K562 (cell line): ENCODE results near the gene ARL5C. TPM values are rescaled to one million over a fixed set of nuclear protein-coding genes. Genes with fewer than 3 reads are reported as not detected.

Experiments used
- DDX20 ChIP-seq: fragments of 450-650 bp; IDR thresholded peaks from 2 replicates; pipeline ENCODE4 v1.6.1; 2016; ENCODE audit warnings: missing genetic modification characterization, low read depth, mild to moderate bottlenecking, missing compliant biosample characterization, moderate library complexity
- E2F3 ChIP-seq: fragments of 250-450 bp; sonication (Bioruptor Pico); IDR thresholded peaks from 2 replicates; pipeline ENCODE4 v1.4.0; 2020; ENCODE audit warnings: mild to moderate bottlenecking
- EHMT2 ChIP-seq: fragments of 450-650 bp; IDR thresholded peaks from 2 replicates; pipeline ENCODE4 v1.6.1; 2018; ENCODE audit warnings: antibody characterized with exemption
- EZH2 ChIP-seq: IDR thresholded peaks from 2 replicates; pipeline ENCODE4 v1.6.1; 2012; ENCODE audit warnings: low read depth, mild to moderate bottlenecking, inconsistent platforms, low read length, borderline replicate concordance
- GATAD2B ChIP-seq: fragments of 450-650 bp; IDR thresholded peaks from 2 replicates; pipeline ENCODE4 v1.6.1; 2017; ENCODE audit warnings: mild to moderate bottlenecking, borderline replicate concordance
- HMGN3 ChIP-seq: IDR thresholded peaks from 2 replicates; pipeline ENCODE4 v1.6.1; 2011; ENCODE audit warnings: borderline replicate concordance, low read depth, mild to moderate bottlenecking, mixed read lengths, low read length; ENCODE audit not compliant: insufficient read length; ENCODE audit errors: extremely low read depth
- HNRNPL ChIP-seq: fragments of 200-400 bp; formaldehyde crosslinking; IDR thresholded peaks from 2 replicates; pipeline ENCODE4 v1.6.1; 2017; ENCODE audit warnings: low read depth, mild to moderate bottlenecking, low read length
- HOXB6 ChIP-seq: fragments of 250-450 bp; sonication (Bioruptor Pico); IDR thresholded peaks from 2 replicates; pipeline ENCODE4 v1.5.1; 2022; ENCODE audit warnings: mild to moderate bottlenecking, borderline replicate concordance
- NFE2 ChIP-seq: IDR thresholded peaks from 2 replicates; pipeline ENCODE4 v1.6.1; 2014; ENCODE audit warnings: antibody characterized with exemption, low read depth
- POLR2AphosphoS2 ChIP-seq: IDR thresholded peaks from 2 replicates; pipeline ENCODE4 v1.6.1; 2012; ENCODE audit warnings: low read length, improper control_type of control experiment
- SAFB ChIP-seq: fragments of 200-400 bp; formaldehyde crosslinking; IDR thresholded peaks from 2 replicates; pipeline ENCODE4 v1.6.1; 2017; ENCODE audit warnings: low read depth, low read length, borderline replicate concordance
- ZBTB7A ChIP-seq: IDR thresholded peaks from 2 replicates; pipeline ENCODE4 v1.6.1; 2011; ENCODE audit warnings: low read depth, mild to moderate bottlenecking, low read length, moderate library complexity, borderline replicate concordance; ENCODE audit not compliant: control insufficient read depth
- ZNF140 ChIP-seq: fragments of 250-450 bp; sonication (Bioruptor Pico); IDR thresholded peaks from 2 replicates; pipeline ENCODE4 v1.8.0; 2021; ENCODE audit warnings: moderate library complexity, mild to moderate bottlenecking, inconsistent platforms
- ZNF146 ChIP-seq: IDR thresholded peaks from one replicate; pipeline ENCODE4 v1.6.1; 2018; ENCODE audit warnings: missing compliant biosample characterization; ENCODE audit not compliant: unreplicated experiment
- ZNF431 ChIP-seq: sonication (generic); formaldehyde crosslinking; IDR thresholded peaks from 2 replicates; pipeline ENCODE4 v1.8.0; 2022; ENCODE audit warnings: mild to moderate bottlenecking, missing genetic modification reagents
- ZNF644 ChIP-seq: fragments of 200-800 bp; sonication (Bioruptor generic); IDR thresholded peaks from 2 replicates; pipeline ENCODE4 v1.6.1; 2016; ENCODE audit warnings: low read depth, missing genetic modification characterization, missing compliant biosample characterization
- polyA plus RNA-seq, 8 experiments: library from polyadenylated mRNA; depleted of rRNA in 4 of 8; stranded (reverse) in 5 of 8; unstranded in 3 of 8; fragments of >200 nt; fragmentation: Nextera tagmentation in 2 of 8; fragmentation: Illumina TruSeq in 1 of 8; extraction: Ambion mirVana in 2 of 8; extraction: Trizol in 1 of 8; gene quantifications; 2 replicates each; pipeline versions ENCODE4 v1.2.1 to v1.2.3, GENCODE V29; 2011 to 2014; ENCODE audit warnings: inconsistent platforms in 1 of 8, missing spikeins in 1 of 8
- total RNA-seq, 7 experiments: library from RNA; depleted of rRNA in 6 of 7; stranded (reverse); fragments of >200 nt in 6 of 7; fragmentation: Illumina TruSeq in 2 of 7; extraction: Trizol in 2 of 7; gene quantifications; 2 replicates each; pipeline versions ENCODE4 v1.2.1 to v1.2.3, GENCODE V29; 2011 to 2021; ENCODE audit warnings: low replicate concordance in 1 of 7
- TF ChIP-seq, protein P1 (sequence below): sonication (generic); formaldehyde crosslinking; IDR thresholded peaks from 2 replicates; pipeline ENCODE4 v1.8.1; 2023; ENCODE audit warnings: missing genetic modification reagents, mild to moderate bottlenecking, borderline replicate concordance
- TF ChIP-seq, protein P2 (sequence below): fragments of 450-650 bp; IDR thresholded peaks from 2 replicates; pipeline ENCODE4 v1.7.0; 2016; ENCODE audit warnings: borderline replicate concordance
- TF ChIP-seq, protein P3 (sequence below): sonication (generic); formaldehyde crosslinking; IDR thresholded peaks from 2 replicates; pipeline ENCODE4 v1.8.0; 2022; ENCODE audit warnings: mild to moderate bottlenecking, missing genetic modification reagents

The ARL5C gene
- total and polyA plus RNA-seq, 9 of the 15 experiments (the other 6 are each of a cell fraction or from before 2014, with no cell fraction given): not detected

DNA sequence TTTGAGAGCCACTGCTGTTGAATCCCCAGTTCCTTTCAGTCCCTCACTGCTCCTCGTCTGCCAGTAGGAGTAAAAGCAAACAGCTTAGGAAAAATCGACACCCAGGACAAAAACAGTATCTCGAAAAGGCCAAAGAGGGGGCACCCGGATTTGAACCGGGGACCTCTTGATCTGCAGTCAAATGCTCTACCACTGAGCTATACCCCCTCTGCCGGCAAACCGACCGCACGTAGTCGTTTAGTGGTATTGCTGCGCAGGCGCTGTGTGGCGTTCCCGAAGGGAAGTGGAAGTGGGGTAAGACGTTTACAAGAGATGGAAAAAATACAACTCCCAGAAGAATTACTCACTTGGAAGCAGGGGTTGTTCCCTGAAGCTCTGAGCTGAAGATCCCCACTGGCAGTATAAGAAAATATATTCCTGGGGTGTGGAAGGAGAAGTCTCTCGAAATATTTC is 12.3 kb downstream of the ARL5C start (continued):
- TF ChIP-seq, protein P1, sequence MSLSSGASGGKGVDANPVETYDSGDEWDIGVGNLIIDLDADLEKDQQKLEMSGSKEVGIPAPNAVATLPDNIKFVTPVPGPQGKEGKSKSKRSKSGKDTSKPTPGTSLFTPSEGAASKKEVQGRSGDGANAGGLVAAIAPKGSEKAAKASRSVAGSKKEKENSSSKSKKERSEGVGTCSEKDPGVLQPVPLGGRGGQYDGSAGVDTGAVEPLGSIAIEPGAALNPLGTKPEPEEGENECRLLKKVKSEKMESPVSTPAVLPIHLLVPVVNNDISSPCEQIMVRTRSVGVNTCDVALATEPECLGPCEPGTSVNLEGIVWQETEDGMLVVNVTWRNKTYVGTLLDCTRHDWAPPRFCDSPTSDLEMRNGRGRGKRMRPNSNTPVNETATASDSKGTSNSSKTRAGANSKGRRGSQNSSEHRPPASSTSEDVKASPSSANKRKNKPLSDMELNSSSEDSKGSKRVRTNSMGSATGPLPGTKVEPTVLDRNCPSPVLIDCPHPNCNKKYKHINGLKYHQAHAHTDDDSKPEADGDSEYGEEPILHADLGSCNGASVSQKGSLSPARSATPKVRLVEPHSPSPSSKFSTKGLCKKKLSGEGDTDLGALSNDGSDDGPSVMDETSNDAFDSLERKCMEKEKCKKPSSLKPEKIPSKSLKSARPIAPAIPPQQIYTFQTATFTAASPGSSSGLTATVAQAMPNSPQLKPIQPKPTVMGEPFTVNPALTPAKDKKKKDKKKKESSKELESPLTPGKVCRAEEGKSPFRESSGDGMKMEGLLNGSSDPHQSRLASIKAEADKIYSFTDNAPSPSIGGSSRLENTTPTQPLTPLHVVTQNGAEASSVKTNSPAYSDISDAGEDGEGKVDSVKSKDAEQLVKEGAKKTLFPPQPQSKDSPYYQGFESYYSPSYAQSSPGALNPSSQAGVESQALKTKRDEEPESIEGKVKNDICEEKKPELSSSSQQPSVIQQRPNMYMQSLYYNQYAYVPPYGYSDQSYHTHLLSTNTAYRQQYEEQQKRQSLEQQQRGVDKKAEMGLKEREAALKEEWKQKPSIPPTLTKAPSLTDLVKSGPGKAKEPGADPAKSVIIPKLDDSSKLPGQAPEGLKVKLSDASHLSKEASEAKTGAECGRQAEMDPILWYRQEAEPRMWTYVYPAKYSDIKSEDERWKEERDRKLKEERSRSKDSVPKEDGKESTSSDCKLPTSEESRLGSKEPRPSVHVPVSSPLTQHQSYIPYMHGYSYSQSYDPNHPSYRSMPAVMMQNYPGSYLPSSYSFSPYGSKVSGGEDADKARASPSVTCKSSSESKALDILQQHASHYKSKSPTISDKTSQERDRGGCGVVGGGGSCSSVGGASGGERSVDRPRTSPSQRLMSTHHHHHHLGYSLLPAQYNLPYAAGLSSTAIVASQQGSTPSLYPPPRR (CRISPR knock-in tag): no peak
- TF ChIP-seq ZNF644 (tag) (no peak; the same call in 1 of the 2 replicates), ZNF140 (CRISPR knock-in tag) (no peak), EZH2 (no peak), DDX20 (tag) (no peak), EHMT2 (no peak), HOXB6 (CRISPR knock-in tag) (no peak), E2F3 (no peak), HMGN3 (no peak), SAFB (no peak), ZNF431 (no peak), ZNF146 (CRISPR knock-in tag) (no peak), NFE2 (no peak), HNRNPL (no peak), GATAD2B (peak; percentile 49; the same call in 1 of the 2 replicates), POLR2AphosphoS2 (no peak), ZBTB7A (no peak)
- TF ChIP-seq, protein P2, sequence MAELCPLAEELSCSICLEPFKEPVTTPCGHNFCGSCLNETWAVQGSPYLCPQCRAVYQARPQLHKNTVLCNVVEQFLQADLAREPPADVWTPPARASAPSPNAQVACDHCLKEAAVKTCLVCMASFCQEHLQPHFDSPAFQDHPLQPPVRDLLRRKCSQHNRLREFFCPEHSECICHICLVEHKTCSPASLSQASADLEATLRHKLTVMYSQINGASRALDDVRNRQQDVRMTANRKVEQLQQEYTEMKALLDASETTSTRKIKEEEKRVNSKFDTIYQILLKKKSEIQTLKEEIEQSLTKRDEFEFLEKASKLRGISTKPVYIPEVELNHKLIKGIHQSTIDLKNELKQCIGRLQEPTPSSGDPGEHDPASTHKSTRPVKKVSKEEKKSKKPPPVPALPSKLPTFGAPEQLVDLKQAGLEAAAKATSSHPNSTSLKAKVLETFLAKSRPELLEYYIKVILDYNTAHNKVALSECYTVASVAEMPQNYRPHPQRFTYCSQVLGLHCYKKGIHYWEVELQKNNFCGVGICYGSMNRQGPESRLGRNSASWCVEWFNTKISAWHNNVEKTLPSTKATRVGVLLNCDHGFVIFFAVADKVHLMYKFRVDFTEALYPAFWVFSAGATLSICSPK: 0 out of 2 replicates have a peak, but pooled peaks have one; percentile 50
- TF ChIP-seq, protein P3, sequence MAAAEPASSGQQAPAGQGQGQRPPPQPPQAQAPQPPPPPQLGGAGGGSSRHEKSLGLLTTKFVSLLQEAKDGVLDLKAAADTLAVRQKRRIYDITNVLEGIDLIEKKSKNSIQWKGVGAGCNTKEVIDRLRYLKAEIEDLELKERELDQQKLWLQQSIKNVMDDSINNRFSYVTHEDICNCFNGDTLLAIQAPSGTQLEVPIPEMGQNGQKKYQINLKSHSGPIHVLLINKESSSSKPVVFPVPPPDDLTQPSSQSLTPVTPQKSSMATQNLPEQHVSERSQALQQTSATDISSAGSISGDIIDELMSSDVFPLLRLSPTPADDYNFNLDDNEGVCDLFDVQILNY (CRISPR knock-in tag): no peak
